ENCODE measurements around the gene SCN8A. TPM values are rescaled to one million over a fixed set of nuclear protein-coding genes. Genes with fewer than 3 reads are reported as not detected.

SCN8A gene
- total and polyA plus RNA-seq, 2 donors (not counting 3 experiments of a cell fraction or from before 2014, with no cell fraction given), result 9.4 to 20.4 TPM

GRCh38 chr12:51759695-51760094, 168.7 kb downstream of the SCN8A start:
- ChIA-PET CTCF (no interaction called here), POLR2A (no interaction called here)
- intact Hi-C loops (cut with micrococcal nuclease) (no loop called here), dilution Hi-C loops (cut with MboI; ENCODE audit: extremely low pct_ligation_motif_present, low sequenced_read_pairs) (no loop called here)
- Histone ChIP-seq H3K4me2 (ENCODE audit: insufficient read depth, low read length) (no peak overlapping the region), H3K9ac (replicated peaks; ENCODE audit: extremely low read depth, insufficient read depth, low read length) (no peak overlapping the region), H4K20me1 (replicated peaks; ENCODE audit: control insufficient read depth, extremely low read depth, insufficient read depth, low read length) (no peaks in the 10 kb centered on the region), H3K79me2 (ENCODE audit: control insufficient read depth, insufficient read depth, low read length) (no peaks in the 10 kb centered on the region), H3K9me3 (replicated peaks; ENCODE audit: control insufficient read depth, insufficient read depth, low read length) (no peaks in the 10 kb centered on the region), H3K9me1 (replicated peaks; ENCODE audit: control insufficient read depth, extremely low read depth, insufficient read depth, low read length) (no peaks in the 10 kb centered on the region), H3K4me3 (replicated peaks in 1 of 3; ENCODE audit: insufficient read depth in 1 of 3, low read depth in 1 of 3, low read length in 3 of 3) (no peak overlapping the region), H3K27ac (ENCODE audit: insufficient read depth, low read depth, low read length) (no peak overlapping the region), H2AFZ (ENCODE audit: low read depth, low read length) (no peak overlapping the region), H3K27me3 (ENCODE audit: control insufficient read depth in 2 of 2, insufficient read depth in 2 of 2, low read length in 2 of 2) (no peaks in the 10 kb centered on the region), H3K36me3 (ENCODE audit: control insufficient read depth in 2 of 2, extremely low read depth in 1 of 2, insufficient read depth in 2 of 2, low read length in 2 of 2) (peaks cover 2 to 10% of the 10 kb centered on the region in 2 experiments), H3K4me1 (ENCODE audit: control insufficient read depth, extremely low read depth, insufficient read depth, low read length) (peaks cover 10% of the 10 kb centered on the region)
- FAIRE-seq (no peak), DNase-seq (ENCODE audit: low read depth, low spot score) (no peak)
- TF ChIP-seq FOS (IDR thresholded peaks at IDR 0.05; ENCODE audit: borderline replicate concordance, insufficient read depth, low read length) (no peak), JUN (IDR thresholded peaks at IDR 0.05; ENCODE audit: borderline replicate concordance, insufficient read depth, insufficient read length, low read depth) (no peak), CTCF (IDR thresholded peaks at IDR 0.05; ENCODE audit: extremely low read depth in 1 of 2, insufficient read depth in 1 of 2, low read depth in 1 of 2, low read length in 2 of 2) (no peak), MYC (IDR thresholded peaks at IDR 0.05; ENCODE audit: low read depth, low read length) (no peak), POLR2AphosphoS5 (IDR thresholded peaks at IDR 0.05; ENCODE audit: insufficient read depth, low read depth, low read length) (no peak), EZH2 (IDR thresholded peaks at IDR 0.05; ENCODE audit: borderline replicate concordance, low read depth, low read length, severe bottlenecking) (no peak), GATA2 (IDR thresholded peaks at IDR 0.05; ENCODE audit: insufficient read depth, insufficient read length, low read depth, low read length) (no peak), MAX (IDR thresholded peaks at IDR 0.05; ENCODE audit: insufficient read depth, insufficient read length) (no peak), POLR2A (IDR thresholded peaks at IDR 0.05; ENCODE audit: low read depth, low read length) (no peak)
- BruUV-seq (replicated peaks), result no TSS peak

Measured in endothelial cell of umbilical vein (primary cell).